Measurements from ENCODE around the gene DMD. TPM values are rescaled to one million over a fixed set of nuclear protein-coding genes. Genes with fewer than 3 reads are reported as not detected.

DMD gene
- total RNA-seq, 4 donors from 2014 or later, result 27.7 to 54.7 (median 34.4) TPM

GRCh38 chrX:31251336-31251735, 1960.0 kb downstream of the DMD start:
- DNase-seq (ENCODE audit: low spot score) (no peak), ATAC-seq (ENCODE audit: low FRiP score) (no peak)
- no peak for TF ChIP-seq CTCF (IDR thresholded peaks at IDR 0.05)

- ATAC-seq (ENCODE audit: low FRiP score), result no peak
- TF ChIP-seq CTCF (IDR thresholded peaks at IDR 0.05), result no peak
- DNase-seq (ENCODE audit: low spot score), result no peak
Measured at GRCh38 chrX:31245714-31246113, 1965.6 kb downstream of the DMD start.

GRCh38 chrX:31243804-31244203, 1967.5 kb downstream of the DMD start:
- DNase-seq (ENCODE audit: low spot score), result no peak
- no peak for TF ChIP-seq CTCF (IDR thresholded peaks at IDR 0.05)

GRCh38 chrX:31240982-31241381, 1970.4 kb downstream of the DMD start:
- DNase-seq (ENCODE audit: low spot score) (no peak), ATAC-seq (ENCODE audit: low FRiP score) (no peak)
- TF ChIP-seq CTCF (IDR thresholded peaks at IDR 0.05), result no peak

More at GRCh38 chrX:31243804-31244203, 1967.5 kb downstream of the DMD start:
- no peak for ATAC-seq (ENCODE audit: low FRiP score)

- no peak for TF ChIP-seq CTCF (IDR thresholded peaks at IDR 0.05)
- no peak for DNase-seq (ENCODE audit: low spot score)
Measured at GRCh38 chrX:31237189-31237588, 1974.2 kb downstream of the DMD start.

GRCh38 chrX:31236231-31236630, 1975.1 kb downstream of the DMD start:
- TF ChIP-seq CTCF (IDR thresholded peaks at IDR 0.05), result no peak
- DNase-seq (ENCODE audit: low spot score), result no peak
- no peak for ATAC-seq (ENCODE audit: low FRiP score)

More at GRCh38 chrX:31237189-31237588, 1974.2 kb downstream of the DMD start:
- ATAC-seq (ENCODE audit: low FRiP score), result no peak

- TF ChIP-seq CTCF (IDR thresholded peaks at IDR 0.05), result no peak
- ATAC-seq (ENCODE audit: low FRiP score), result no peak
- no peak for DNase-seq (ENCODE audit: low spot score)
Measured at GRCh38 chrX:31233941-31234496, 1977.3 kb downstream of the DMD start.
